Measurements from ENCODE around the gene PITHD1.
"Not testable (repeated sequence)": the region's sequence is repeated elsewhere in the genome, so short reads cannot be mapped to it uniquely, and the experiment has no call there.

The PITHD1 gene

GRCh38 chr1:23774174-23774880 lies 3.9 kb upstream of the PITHD1 start:
- DNase-seq (ENCODE audit: low read depth): no peak

DNA sequence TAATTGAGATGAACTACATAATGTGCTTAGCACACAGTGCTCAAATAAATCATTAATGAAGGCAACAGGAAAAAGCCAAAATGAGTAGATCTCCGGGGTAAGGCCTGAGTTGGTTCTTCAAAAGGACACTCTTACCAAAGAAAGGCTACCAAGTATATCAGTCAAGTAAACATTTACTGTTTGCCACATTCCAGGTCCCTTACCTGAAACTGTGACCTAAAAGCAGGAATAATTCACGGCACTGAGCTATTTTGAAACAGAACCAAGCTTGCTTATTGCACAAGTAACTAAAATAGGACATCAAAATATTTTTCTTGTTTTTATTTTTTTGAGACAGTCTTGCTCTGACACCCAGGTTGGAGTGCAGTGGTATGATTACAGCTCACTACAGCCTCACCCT lies 2.0 kb upstream of the PITHD1 start:
- no peak for DNase-seq (ENCODE audit: low read depth)

GRCh38 chr1:23779826-23780371 lies 1.7 kb downstream of the PITHD1 start:
- DNase-seq (ENCODE audit: low read depth): no peak

DNA sequence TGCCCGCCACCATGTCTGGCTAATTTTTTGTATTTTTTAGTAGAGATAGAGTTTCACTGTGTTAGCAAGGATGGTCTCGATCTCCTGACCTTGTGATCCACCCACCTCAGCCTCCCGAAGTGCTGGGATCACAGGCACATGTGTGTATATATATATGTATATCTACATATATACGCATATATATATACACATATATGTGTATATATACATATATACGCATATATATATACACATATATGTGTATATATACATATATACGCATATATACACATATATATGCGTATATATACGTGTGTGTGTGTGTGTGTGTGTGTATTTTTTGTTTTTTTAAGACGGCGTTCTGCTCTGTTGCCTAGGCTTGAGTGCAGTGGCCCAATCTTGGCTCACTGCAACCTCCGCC lies 4.9 kb downstream of the PITHD1 start:
- not testable (repeated sequence) for DNase-seq (ENCODE audit: low read depth)

GRCh38 chr1:23784846-23785245 lies 6.6 kb downstream of the PITHD1 start:
- DNase-seq (ENCODE audit: low read depth): no peak

GRCh38 chr1:23787701-23788100 lies 9.5 kb downstream of the PITHD1 start:
- no peak for DNase-seq (ENCODE audit: low read depth)

GRCh38 chr1:23788695-23789094 lies 10.5 kb downstream of the PITHD1 start:
- no peak for DNase-seq (ENCODE audit: low read depth)

DNA sequence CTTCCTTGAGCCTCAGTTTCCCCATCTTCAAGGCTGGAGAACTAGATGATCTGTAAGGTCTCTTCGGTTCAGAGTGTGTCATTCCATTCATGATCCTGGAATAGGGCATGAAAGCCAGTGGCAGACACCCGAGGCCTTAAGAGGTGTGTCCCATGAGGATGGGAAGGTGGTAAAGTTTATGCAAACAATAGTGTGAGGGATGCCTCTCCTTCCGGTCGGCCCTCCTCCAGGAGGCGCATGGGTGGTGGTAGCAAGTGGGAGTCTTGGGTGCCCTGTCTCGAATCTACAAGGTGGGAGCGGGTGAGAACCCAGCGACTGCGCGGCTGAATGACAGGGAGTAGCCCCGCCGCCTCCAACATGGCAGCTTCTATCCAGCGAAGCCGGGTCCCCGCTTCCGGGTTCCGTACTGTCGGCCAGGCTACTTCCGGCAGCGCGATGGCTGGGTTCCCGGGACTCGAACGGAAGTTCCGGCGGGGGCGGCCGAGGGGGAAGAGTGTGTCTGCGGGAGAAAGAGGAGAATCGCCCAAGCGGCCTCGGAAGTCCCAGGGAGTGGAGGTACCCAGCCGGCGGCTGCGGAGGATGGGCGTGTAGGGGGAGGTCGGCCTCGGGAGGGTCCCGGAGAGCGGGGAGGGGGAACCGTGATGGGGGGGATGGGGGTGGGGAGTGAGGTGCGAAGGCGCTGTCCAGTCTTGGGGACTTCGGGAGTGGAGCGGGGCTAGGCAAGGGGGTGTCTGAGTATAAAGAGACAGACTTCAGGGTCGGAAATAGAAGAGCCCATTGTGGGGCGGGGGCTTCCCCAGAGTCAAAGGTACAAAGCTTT lies 12.7 kb downstream of the PITHD1 start, which contains the start of gene LYPLA2:
LYPLA2 (plus strand) TSS at position 450 of the 820 bp plus-strand sequence. CDS start 1,538 bp downstream, outside the sequence.
- peak; percentile 87 for DNase-seq (ENCODE audit: low read depth)

DNA sequence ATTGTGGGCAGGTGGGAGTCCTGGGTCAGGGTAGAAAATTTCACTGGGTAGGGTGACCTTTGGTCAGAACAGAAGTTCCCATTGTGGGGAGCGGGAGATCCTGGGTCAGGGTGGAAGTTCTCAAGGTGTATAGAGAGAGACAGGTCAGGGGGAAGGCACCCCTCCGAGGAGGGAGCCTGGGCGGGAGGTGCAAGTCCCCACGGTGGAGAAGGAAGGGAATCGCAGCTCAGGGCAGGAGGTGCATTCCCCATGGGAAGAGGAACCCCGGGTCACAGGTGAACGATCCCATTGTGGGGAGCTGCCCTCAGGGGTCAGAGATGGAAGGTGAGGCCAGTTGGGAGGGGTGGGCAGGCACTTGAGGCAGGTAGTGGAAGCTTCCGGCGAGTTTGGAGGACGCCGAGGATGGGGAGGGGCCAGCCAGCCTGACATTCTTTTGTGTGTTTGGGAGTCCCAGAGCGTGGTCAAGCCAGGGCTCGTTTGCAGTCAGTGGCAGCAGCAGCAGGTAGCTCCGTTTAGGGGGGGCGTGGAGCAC lies 13.4 kb downstream of the PITHD1 start:
- DNase-seq (ENCODE audit: low read depth): peak; percentile 18

DNA sequence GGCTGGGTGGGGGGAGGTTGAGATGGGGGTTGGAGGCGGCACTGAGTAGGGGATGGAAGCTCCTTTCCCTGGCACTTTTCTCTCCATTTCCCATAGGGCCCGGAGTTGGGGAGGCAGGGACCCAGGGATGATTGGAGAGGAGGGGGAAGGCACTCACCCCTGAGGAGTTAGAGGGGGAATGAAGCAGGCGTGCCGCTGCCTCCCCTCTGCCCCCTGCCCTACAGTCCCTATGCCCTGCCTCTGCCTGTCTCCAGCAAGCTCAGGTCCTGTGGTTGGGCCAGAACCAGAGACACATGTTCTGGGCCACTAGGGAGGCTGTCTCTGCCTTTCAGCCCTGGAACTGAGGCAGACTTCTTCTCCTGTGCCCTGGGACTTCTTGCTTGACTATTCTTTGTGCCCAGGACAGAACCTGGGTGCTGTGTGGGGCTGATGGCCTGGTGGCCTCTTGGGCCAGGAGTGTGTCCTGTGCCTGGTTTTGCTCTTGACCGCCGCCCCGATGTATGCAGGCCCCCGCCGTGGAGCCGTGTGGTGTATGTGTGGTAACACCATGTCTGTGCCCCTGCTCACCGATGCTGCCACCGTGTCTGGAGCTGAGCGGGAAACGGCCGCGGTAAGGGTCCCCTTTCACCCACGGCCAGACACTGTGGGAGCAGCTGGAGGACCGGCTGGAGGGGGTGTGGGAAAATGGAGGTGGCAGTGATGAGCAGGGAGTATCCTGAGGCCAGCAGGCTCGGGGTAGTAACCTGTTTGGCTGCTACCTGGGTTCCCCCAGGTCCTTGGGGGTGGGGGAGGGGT lies 14.1 kb downstream of the PITHD1 start:
- DNase-seq (ENCODE audit: low read depth): no peak

DNA sequence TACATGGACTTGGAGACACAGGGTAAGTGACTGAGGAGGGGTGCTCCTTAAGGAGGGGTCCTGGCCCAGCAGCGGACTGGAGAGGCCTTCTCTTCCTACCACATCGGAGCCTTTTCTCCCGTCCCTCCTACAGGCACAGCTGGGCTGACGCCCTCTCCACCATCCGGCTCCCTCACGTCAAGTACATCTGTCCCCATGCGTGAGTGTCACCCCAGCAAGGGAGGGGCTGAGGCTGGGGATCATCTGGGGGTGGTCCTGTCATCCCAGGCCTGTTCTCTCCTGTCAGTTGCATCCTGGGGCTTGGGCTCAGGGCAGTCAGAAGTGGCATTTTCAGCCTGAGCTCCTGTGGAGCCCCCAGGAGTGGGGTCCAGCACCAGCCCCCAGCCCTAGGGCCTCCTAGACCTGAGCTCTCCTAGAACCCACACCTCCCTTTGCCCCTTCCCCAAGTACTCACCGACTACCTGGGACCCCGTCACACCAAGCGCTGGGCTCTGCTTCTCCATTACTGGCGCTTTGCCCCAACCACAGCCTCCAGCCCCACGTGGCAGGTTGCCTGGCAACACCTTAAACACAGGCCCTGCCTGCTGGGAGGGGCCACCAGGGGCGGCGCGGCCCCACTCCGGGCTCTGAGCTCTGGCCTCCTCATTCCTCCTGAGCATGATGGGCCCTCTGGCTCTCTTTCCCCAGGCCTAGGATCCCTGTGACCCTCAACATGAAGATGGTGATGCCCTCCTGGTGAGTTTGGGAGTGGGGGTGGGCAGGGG lies 15.0 kb downstream of the PITHD1 start:
- DNase-seq (ENCODE audit: low read depth): peak; percentile 29

DNA sequence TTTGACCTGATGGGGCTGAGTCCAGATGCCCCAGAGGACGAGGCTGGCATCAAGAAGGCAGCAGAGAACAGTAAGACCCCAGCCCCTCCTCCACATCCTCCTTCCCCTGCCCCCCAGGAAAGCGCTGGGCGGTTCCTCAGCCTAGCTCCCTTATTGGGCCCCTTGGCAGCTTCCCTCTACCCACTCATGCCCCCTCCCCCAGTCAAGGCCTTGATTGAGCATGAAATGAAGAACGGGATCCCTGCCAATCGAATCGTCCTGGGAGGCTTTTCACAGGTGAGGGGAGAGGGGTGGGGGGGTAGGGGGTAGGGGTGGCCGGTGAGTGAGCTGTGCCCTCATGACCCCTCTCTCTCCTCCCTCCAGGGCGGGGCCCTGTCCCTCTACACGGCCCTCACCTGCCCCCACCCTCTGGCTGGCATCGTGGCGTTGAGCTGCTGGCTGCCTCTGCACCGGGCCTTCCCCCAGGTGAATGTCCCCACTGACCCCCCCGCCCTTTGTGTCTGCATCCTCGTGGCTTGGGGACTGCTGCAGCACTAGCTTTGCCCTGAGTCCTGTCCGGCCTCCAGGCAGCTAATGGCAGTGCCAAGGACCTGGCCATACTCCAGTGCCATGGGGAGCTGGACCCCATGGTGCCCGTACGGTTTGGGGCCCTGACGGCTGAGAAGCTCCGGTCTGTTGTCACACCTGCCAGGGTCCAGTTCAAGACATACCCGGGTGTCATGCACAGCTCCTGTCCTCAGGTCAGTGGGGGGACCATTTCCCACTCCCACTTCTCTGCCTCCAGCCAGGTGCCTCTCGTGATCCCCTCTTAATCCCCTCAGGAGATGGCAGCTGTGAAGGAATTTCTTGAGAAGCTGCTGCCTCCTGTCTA lies 15.9 kb downstream of the PITHD1 start:
- no peak for DNase-seq (ENCODE audit: low read depth)

DNA sequence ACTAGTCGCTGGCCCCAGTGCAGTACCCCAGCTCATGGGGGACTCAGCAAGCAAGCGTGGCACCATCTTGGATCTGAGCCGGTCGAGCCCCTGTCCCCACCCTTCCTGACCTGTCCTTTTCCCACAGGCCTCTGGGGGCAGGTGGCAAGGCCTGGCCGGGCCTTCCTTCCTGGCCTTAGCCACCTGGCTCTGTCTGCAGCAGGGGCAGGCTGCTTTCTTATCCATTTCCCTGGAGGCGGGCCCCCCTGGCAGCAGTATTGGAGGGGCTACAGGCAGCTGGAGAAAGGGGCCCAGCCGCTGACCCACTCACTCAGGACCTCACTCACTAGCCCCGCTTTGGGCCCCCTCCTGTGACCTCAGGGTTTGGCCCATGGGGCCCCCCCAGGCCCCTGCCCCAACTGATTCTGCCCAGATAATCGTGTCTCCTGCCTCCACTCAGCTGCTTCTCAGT lies 16.5 kb downstream of the PITHD1 start:
- not testable (repeated sequence) for DNase-seq (ENCODE audit: low read depth)

- no peak for DNase-seq (ENCODE audit: low read depth)
Measured at GRCh38 chr1:23795676-23796465, 17.7 kb downstream of the PITHD1 start.

GRCh38 chr1:23796466-23797271 lies 18.5 kb downstream of the PITHD1 start:
- DNase-seq (ENCODE audit: low read depth): no peak

GRCh38 chr1:23797478-23798448 lies 19.5 kb downstream of the PITHD1 start:
- DNase-seq (ENCODE audit: low read depth): no peak

- no peak for DNase-seq (ENCODE audit: low read depth)
Measured at GRCh38 chr1:23798662-23799142, 20.5 kb downstream of the PITHD1 start.

All from activated T-cell treated with anti-CD3 and anti-CD28 coated beads for 48 hours (primary cell).